CD4-positive, alpha-beta T cell (primary cell): Measurements from ENCODE around the gene PRPF18. TPM values are rescaled to one million over a fixed set of nuclear protein-coding genes. Genes with fewer than 3 reads are reported as not detected.

ENCODE experiments used
- ATAC-seq: fragments of 200-7000 bp; cut with Tn5 transposase; one replicate; pipeline ENCODE4 v1.10.0; 2022; ENCODE audit warnings: mild to moderate bottlenecking; ENCODE audit not compliant: poor library complexity
- CTCF ChIA-PET: fragments of 350-600 bp; sonication (Branson Sonifier 250); formaldehyde crosslinking; loops from one replicate; lab custom pipeline; 2021; ENCODE audit warnings: antibody characterized with exemption, inconsistent platforms; lab: Charles Lee
- POLR2A ChIA-PET: fragments of 350-600 bp; sonication (Branson Sonifier 250); formaldehyde crosslinking; loops from one replicate; lab custom pipeline; 2021; ENCODE audit warnings: antibody characterized with exemption, inconsistent platforms; lab: Charles Lee
- DNase-seq, 14 experiments: peaks; one replicate each; pipeline ENCODE4 v3.0.0-alpha.2; 2013 to 2020; ENCODE audit warnings: mixed read lengths in 2 of 14
- H3K27ac ChIP-seq, 2 donors: one replicate each; pipeline versions ENCODE4 v1.5.1 to v1.7.0; 2013; ENCODE audit warnings: low read length in 2 of 2, low read depth in 1 of 2, mild to moderate bottlenecking in 1 of 2
- H3K27me3 ChIP-seq, 2 experiments: 1 replicate in 1 of 2; 2 replicates in 1 of 2; pipeline versions ENCODE4 v1.6.1 to v1.7.0; 2013; ENCODE audit warnings: low read length in 2 of 2, control low read depth in 1 of 2, mild to moderate bottlenecking in 1 of 2, moderate library complexity in 1 of 2; ENCODE audit not compliant: insufficient read depth in 2 of 2, control insufficient read depth in 1 of 2
- H3K36me3 ChIP-seq: one replicate; pipeline ENCODE4 v1.6.1; 2013; ENCODE audit warnings: low read length, control low read depth; ENCODE audit not compliant: insufficient read depth
- H3K4me1 ChIP-seq: one replicate; pipeline ENCODE4 v1.6.1; 2013; ENCODE audit warnings: low read length, control low read depth; ENCODE audit not compliant: insufficient read depth
- H3K4me3 ChIP-seq: one replicate; pipeline ENCODE4 v1.5.1; 2013; ENCODE audit warnings: mild to moderate bottlenecking, low read length, moderate library complexity
- H3K9me3 ChIP-seq, 2 experiments: 1 replicate in 1 of 2; 2 replicates in 1 of 2; pipeline versions ENCODE4 v1.6.1 to v1.7.0; 2013; ENCODE audit warnings: low read length in 2 of 2, mild to moderate bottlenecking in 2 of 2, control low read depth in 1 of 2, moderate library complexity in 1 of 2; ENCODE audit not compliant: control insufficient read depth in 1 of 2, insufficient read depth in 1 of 2
- H3K27ac Mint-ChIP-seq: one replicate; pipeline ENCODE4 v1.8.0; 2020; ENCODE audit warnings: mixed read lengths
- H3K27me3 Mint-ChIP-seq: one replicate; pipeline ENCODE4 v1.8.0; 2021; ENCODE audit warnings: mixed read lengths
- H3K36me3 Mint-ChIP-seq: one replicate; pipeline ENCODE4 v1.8.0; 2021; ENCODE audit warnings: low read depth, mixed read lengths
- H3K4me1 Mint-ChIP-seq: one replicate; pipeline ENCODE4 v1.8.0; 2021; ENCODE audit warnings: low read depth, mixed read lengths
- H3K4me3 Mint-ChIP-seq: one replicate; pipeline ENCODE4 v1.8.0; 2020; ENCODE audit warnings: mild to moderate bottlenecking, mixed read lengths
- H3K9me3 Mint-ChIP-seq: one replicate; pipeline ENCODE4 v1.8.0; 2020; ENCODE audit warnings: mixed read lengths
- CTCF ChIP-seq: fragments of 200-600 bp; IDR thresholded peaks from one replicate; pipeline ENCODE4 v1.8.0; 2022; ENCODE audit warnings: antibody characterized with exemption, mild to moderate bottlenecking
- intact Hi-C, 2 experiments: fragments of 100-400 bp; cut with DNase I in 1 of 2; cut with micrococcal nuclease in 1 of 2; formaldehyde crosslinking; loops; one replicate each; pipeline versions ENCODE4 v1.15.1 to v1.9.0; 2023 to 2025; cut with DNase I, micrococcal nuclease
- total RNA-seq, 174 experiments: library from RNA in 2 of 174; stranded (reverse) in 2 of 174; gene quantifications; one replicate each; pipeline ENCODE4 v1.2.3 and lab custom pipeline; 2021 to 2026

Gene PRPF18
- total RNA-seq, 2 experiments from 2014 or later = 20.7 to 22.7 TPM

- Histone ChIP-seq H3K9me3 (no peaks in the 10 kb centered on the region), H3K4me3 (no peak overlapping the region), H3K27me3 (no peaks in the 10 kb centered on the region), H3K27ac (no peak overlapping the region), H3K36me3 (peaks cover 29% of the 10 kb centered on the region), H3K4me1 (no peaks in the 10 kb centered on the region)
- intact Hi-C loops = no loop called here
- no peak for TF ChIP-seq CTCF
- Mint-ChIP-seq H3K27me3 (no peaks in the 10 kb centered on the region), H3K36me3 (peaks cover 87% of the 10 kb centered on the region), H3K9me3 (no peaks in the 10 kb centered on the region), H3K4me1 (no peaks in the 10 kb centered on the region), H3K4me3 (no peak overlapping the region), H3K27ac (no peak overlapping the region)
- DNase-seq (no peak), ATAC-seq (no peak)
- POLR2A ChIA-PET = interaction anchor here (0.9 kb wide), 1 partner anchor 9 kb away, joined by 3 read pairs; no protein-coding TSS in a partner anchor
- CTCF ChIA-PET = no interaction called here
These were observed 46.2 kb downstream of the PRPF18 start for GRCh38 chr10:13632884-13633440.

- CTCF ChIA-PET = interaction anchor here (0.5 kb wide), 1 partner anchor 43 kb away, joined by 3 read pairs; no protein-coding TSS in a partner anchor
- H3K27ac ChIP-seq = no peak overlapping the region
- ATAC-seq = no peak
- POLR2A ChIA-PET = interaction anchor here (0.9 kb wide), 1 partner anchor 8 kb away, joined by 3 read pairs; no protein-coding TSS in a partner anchor
- peaks cover 92% of the 10 kb centered on the region for H3K36me3 Mint-ChIP-seq
- H3K4me3 ChIP-seq = no peak overlapping the region
- DNase-seq = no peak
- no peaks in the 10 kb centered on the region for H3K4me1 Mint-ChIP-seq
- H3K4me1 ChIP-seq = no peaks in the 10 kb centered on the region
- no peaks in the 10 kb centered on the region for H3K27me3 ChIP-seq
- H3K27me3 Mint-ChIP-seq = no peaks in the 10 kb centered on the region
- H3K36me3 ChIP-seq = peaks cover 36% of the 10 kb centered on the region
- H3K9me3 Mint-ChIP-seq = no peaks in the 10 kb centered on the region
- H3K4me3 Mint-ChIP-seq = no peak overlapping the region
- H3K27ac Mint-ChIP-seq = no peak overlapping the region
- intact Hi-C loops = no loop called here
- H3K9me3 ChIP-seq = no peaks in the 10 kb centered on the region
- no peak for TF ChIP-seq CTCF
These were observed 46.9 kb downstream of the PRPF18 start for GRCh38 chr10:13633689-13634088.

- H3K9me3 Mint-ChIP-seq = no peaks in the 10 kb centered on the region
- H3K9me3 ChIP-seq = no peaks in the 10 kb centered on the region
- DNase-seq (no peak), ATAC-seq (no peak)
- intact Hi-C loops = no loop called here
- H3K36me3 Mint-ChIP-seq = peaks cover 92% of the 10 kb centered on the region
- CTCF ChIA-PET = no interaction called here
- no peak overlapping the region for H3K4me3 ChIP-seq
- POLR2A ChIA-PET = no interaction called here
- no peak overlapping the region for H3K27ac Mint-ChIP-seq
- TF ChIP-seq CTCF = no peak
- peaks cover 38% of the 10 kb centered on the region for H3K36me3 ChIP-seq
- H3K27me3 Mint-ChIP-seq = no peaks in the 10 kb centered on the region
- no peak overlapping the region for H3K4me3 Mint-ChIP-seq
- H3K27me3 ChIP-seq = no peaks in the 10 kb centered on the region
- H3K4me1 ChIP-seq = no peaks in the 10 kb centered on the region
- no peaks in the 10 kb centered on the region for H3K4me1 Mint-ChIP-seq
- no peak overlapping the region for H3K27ac ChIP-seq
These were observed 47.4 kb downstream of the PRPF18 start for GRCh38 chr10:13634207-13634606.
